GM21360 (cell line): ENCODE data around the gene GAB2.
"Not testable (repeated sequence)": the region's sequence is repeated elsewhere in the genome, so short reads cannot be mapped to it uniquely, and the experiment has no call there.

Experiments
- ATAC-seq: cut with Tn5 transposase; IDR thresholded peaks from one replicate; pipeline ENCODE4 v1.9.1; 2021; ENCODE audit warnings: mild to moderate bottlenecking, moderate library complexity; ENCODE audit not compliant: unreplicated experiment

The GAB2 gene

GRCh38 chr11:78193806-78194205, 223.8 kb downstream of the GAB2 start:
- ATAC-seq: no peak

GRCh38 chr11:78192911-78193351, 224.7 kb downstream of the GAB2 start:
- no peak for ATAC-seq

GRCh38 chr11:78192223-78192719, 225.3 kb downstream of the GAB2 start:
- ATAC-seq: no peak

GRCh38 chr11:78190871-78191538, 226.6 kb downstream of the GAB2 start:
- no peak for ATAC-seq

- no peak for ATAC-seq
Measured at GRCh38 chr11:78190374-78190773, 227.2 kb downstream of the GAB2 start.

- ATAC-seq: no peak
Measured at GRCh38 chr11:78189851-78190250, 227.8 kb downstream of the GAB2 start.

- no peak for ATAC-seq
Measured at GRCh38 chr11:78189174-78189724, 228.4 kb downstream of the GAB2 start.

DNA sequence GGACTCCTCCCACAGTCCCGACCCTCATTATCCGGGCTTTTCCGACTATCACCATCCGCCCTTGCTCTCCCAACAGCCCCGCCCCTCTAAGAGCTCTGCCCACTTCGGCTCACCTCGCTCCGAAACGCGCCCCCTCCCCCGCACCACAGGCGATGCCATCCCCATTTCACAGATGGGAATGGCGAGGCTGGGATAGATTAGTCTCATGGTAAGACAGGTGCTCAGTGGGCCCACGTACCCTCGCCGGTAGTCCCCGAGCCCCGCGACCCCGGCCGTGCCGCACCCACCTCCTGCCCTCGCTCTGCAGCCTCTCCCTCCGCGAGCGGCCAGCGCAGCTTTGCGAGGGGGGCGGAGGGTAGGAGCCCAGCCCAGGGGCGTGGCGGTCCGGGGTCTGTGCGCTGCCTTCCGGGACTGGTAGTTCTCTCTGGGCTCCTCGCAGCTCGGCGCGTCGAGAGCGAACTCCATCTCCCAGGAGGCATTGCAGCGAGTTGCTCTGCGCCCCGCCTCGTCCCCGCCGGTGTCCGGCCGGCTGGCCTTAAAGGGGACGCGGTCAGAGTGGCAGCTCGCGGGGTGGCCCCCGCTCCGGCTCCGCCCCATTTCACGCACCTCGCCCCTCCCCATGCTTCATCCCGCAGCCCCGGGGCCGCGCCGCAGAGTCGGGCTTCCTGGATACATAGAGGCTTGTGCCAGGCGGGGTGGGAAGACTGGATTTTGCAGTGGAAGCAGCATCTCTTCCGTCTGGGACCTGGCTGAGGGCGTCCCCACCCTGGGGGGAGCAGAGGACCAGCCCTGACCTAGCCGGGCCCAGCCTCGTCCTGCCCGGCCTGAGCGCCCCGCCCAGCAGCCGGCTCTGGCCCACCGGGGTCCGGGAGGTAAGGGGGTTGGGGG, 229.1 kb downstream of the GAB2 start, which contains the start of the genes KCTD21 and USP35:
Gene KCTD21 (minus strand): TSS at position 341 of the 888 bp plus-strand sequence. CDS start 14,072 bp downstream, outside the sequence.
Gene USP35 (plus strand): TSS at position 634 of the 888 bp plus-strand sequence. CDS start 7,327 bp downstream, outside the sequence.
- peak; percentile 93 for ATAC-seq

DNA sequence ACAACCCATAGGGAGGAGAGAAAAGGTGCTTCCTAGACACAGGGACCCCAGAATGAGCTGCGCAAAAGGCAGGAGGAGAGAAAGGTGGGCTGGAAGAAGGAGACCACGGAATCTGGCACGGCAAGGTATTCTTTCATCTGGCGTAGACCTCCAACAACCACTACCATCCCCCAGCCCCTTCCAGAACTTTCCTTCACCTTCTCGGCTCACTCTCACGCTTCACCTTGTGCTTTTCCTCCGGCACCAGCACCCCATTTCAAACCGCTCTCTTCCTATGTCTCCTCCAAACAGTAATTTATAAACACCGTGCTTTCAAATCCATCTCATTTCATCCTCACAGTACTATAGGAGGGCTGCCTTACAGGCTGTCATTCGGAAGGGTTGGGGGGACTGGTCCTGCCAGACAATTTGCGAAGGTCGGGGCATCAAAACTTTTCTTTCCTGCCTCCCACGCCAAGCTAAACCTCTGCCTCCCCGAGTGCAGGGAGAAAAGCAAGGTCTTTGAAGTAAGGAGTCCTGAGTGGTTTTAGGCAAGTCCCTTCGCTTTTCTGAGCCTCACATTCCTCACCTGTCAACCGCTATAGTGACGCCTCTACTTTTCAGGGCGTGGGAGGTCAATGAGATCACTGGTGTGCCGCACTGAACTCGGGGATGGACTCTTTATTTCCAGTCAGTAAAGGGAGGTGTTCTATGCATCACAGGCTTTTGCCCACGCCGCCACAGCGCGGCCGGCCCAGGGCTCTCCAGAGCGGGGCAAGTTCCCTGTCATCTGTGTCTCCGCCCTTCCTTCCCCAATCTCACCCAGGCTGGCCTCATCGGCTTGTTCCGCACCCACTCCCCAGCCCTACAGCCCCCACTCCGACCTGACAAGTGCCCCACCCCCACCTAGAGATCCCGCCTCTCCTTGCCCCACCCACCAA, 230.0 kb downstream of the GAB2 start:
- ATAC-seq: peak; percentile 31

GRCh38 chr11:78181185-78181584, 236.4 kb downstream of the GAB2 start:
- ATAC-seq: no peak

DNA sequence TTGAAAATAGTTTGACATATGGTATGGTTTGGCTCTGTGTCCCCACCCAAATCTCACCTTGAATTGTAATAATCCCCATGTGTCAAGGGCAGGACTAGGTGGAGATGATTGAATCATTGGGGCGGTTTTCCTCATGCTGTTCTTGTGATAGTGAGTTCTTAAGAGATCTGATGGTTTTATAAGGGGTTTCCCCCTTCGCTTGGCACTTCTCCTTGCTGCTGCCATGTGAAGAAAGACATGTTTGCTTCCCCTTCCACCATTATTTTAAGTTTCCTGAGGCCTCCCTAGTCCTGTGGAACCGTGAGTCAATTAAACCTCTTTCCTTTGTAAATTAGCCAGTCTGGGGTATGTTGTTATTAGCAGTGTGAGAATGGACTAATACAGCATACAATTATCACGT, 236.9 kb downstream of the GAB2 start:
- no peak for ATAC-seq

DNA sequence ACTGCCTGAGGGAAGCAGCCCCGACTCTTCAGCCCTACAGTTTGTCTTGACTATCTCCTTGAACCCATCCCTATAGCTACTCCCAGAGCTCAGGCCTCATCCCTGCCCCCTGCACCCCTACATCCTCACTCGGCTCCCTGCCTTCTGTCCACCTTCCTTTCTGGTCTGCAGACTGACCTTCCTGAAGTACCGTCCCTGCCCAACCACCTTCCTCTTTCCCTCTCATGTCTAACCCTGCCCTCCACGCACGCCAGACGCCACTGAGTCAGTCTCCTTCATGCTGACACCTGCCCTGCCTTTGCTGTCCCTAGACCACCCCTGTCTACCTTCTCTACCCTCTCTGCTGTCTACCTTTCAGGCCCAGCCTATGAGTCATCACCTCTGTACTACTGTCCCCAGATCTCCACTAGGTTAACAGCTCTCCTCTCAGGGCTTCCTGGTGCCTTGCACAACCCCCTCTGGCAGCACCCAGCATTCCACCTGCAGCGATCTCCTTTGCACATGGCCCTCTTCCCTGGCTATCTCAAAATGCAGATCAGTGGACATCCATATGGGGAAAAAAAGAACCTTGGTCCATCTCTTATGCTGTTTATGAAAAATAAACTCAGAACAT, 238.1 kb downstream of the GAB2 start:
- ATAC-seq: no peak

- ATAC-seq: no peak
Measured at GRCh38 chr11:78177216-78177615, 240.4 kb downstream of the GAB2 start.

DNA sequence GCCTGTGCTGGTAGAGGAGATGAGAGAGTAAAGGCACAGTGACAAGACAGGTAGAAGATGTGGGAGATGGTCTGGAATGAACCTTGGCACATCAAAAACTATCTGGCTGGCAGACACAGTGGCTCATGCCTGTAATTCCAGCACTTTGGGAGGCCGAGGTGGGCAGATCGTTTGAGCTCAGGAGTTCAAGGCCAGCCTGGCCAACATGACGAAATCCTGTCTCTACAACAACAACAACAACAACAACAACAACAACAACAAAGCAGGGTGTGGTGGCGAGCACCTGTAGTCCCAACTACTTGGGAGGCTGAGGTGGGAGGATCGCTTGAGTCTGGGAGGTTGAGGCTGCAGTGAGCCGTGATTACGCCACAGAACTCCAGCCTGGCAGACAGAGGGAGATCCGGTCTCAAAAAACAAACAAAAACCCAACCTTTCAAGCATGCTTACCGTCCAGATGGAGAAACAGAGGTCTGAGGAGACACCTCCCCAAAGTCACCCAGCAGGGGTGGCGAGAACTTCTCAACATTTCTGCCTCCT, 240.9 kb downstream of the GAB2 start:
- no peak for ATAC-seq

- not testable (repeated sequence) for ATAC-seq
Measured at GRCh38 chr11:78175862-78176261, 241.8 kb downstream of the GAB2 start.

DNA sequence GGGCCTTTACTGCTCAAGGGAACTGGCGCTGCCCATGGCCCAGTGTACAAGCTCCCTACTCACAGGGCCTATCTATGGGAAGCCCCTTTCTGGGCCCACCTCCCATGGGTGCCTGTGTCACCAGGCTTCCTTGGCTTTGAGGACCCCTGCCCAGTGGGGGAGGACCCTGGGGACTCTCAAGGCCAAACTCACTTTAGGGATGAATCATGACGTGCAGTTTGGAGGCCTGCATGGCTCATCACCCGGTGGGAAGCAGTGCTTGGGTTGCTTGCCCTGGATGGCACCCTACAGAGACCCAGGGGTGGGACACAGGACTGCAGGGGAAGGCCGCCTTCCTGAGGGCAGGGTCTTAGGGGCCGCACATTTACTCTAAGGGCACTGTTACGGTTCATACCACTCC, 245.7 kb downstream of the GAB2 start:
- no peak for ATAC-seq

DNA sequence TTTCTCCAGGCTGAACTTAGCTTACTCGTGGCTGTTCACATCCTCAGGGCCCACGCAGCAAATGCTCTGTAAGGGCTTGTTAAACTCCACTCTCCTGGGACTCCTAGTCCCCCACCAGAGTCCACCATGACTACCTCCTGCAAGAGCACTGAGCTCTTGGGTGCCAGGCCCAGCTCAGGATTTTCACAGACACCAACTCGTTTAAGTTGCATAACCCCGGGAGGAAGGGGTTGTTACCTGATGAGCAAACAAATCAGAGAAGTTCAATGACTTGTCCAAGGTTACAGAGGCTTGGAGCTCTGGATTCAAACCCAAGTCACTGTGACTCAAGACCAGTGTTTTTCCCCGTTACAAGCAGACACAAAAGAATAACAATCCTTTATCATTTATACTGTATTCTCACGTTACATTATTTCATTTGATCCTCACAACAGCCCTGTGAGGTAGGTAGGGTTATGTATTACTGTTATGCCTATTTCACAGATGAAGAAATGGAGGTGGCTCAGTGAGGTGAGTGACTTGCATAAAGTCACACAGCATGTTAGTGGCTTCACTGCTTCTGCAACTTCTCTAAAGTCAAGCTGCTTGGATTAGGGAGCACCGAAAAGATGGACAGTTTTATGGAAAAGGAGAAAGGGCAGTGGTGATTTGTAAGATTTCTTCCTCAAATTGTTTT, 246.6 kb downstream of the GAB2 start:
- no peak for ATAC-seq

- ATAC-seq: no peak
Measured at GRCh38 chr11:78170413-78170812, 247.2 kb downstream of the GAB2 start.
